C1 segment of cervical spinal cord (tissue), 14 donors: ENCODE data around the gene PROSER2.
A peak's percentile ranks its signal among the peaks of the same experiment; 100 is the strongest.

Experiments
- DNase-seq, 14 donors: peaks; one replicate each; lab custom pipeline; 2025; lab: John Stamatoyannopoulos, UW

Gene PROSER2

DNA sequence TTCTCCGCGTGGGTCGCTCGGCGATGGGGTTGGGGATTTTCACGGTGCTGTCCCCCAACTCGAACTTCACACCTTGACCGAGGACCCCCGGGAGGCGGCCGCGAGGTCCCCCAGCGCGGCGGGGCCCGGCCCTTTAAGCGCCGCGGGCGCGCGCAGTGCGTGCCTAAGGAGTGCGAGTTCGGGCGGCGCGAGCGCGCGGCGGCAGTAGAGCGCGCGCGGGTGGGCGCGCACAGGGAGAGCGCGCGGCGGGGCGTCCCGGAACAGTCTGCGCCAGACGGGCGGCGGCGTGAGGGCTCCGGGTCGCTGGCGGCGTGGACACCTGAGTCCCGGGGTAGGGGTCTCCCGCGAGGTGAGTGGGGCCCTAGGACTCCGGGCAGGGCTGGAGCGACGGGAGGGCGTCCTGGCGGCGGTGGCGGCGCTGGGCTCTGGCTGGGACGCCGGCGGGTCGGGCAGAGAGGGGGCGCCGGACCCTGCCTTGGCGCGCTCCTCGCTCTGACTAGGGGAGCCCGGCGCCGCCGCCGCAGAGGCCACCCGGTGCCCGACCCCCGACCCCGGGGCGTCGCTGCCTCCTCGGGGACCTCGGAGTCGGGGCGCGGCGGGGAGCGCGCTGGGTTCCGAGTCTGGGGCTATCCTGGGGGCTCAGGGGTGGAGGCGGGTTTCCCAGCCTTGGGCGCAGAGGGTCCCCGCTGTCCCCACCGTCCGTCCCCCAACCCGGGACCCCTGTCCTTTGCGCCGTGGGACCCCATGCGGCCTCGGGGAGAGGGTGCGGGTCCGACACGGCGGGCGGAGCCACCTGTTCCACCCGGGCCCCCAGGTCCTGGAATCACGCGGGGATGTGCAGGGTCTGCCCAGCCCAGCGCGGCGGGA, at the start of gene PROSER2:
TSS of gene PROSER2 (plus strand) at position 235 of the 867 bp plus-strand sequence. CDS start 28,722 bp downstream, outside the sequence.
- no peak for DNase-seq

DNA sequence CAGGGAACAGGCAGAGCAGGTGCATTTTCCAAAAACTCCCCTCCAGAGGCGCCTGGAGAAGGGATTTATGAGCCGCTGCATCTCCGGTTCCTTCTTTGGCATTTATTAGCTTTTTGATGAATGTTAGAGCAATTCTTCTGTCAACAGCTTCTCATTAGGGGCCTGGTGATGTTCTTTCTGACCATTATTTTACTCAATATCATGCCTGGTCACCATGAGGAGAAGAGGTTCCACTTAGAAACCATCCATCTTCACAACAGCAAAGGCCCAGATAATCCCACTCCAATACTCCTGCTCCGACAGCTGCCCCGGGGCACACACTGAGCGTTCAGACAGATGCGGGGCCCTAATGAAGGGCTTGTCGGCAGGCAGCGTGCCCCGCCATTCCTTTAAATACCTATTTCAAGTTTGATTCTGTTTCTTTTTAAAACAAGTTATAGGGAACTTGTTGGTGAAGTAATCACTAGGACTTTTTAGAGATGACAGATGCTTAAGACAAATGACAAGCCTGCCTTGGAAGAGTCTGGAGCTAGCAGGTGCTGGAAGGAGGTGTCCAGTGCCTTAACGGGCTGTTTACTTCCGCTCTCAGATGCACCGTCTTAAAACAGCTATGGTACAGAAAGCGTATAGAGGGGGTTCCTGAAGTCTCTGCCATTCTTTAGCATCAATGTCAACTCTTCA, 49.3 kb upstream of the PROSER2 start:
- DNase-seq = no peak

DNA sequence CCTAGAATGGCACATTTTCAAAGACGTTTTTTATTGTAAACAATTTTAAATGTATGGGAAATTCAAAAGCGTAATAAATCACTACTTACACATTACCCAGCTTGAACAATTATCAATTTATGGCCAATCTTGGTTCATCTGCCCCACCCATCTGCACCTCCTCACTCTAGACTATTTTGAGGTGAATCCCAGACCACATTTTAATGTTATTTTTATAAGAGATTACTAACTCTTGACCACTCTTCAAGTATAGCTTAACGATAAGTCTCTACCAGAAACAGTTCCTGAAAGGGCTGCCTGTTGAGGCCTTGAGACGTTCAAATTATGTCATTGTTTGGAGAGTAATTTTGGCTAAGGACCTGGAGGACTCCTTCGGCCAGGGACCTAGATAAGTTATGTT, 47.7 kb upstream of the PROSER2 start:
- no peak for DNase-seq

GRCh38 chr10:11776080-11776479, 47.1 kb upstream of the PROSER2 start:
- DNase-seq = no peak

- no peak for DNase-seq
Observed at GRCh38 chr10:11781114-11781513, 42.0 kb upstream of the PROSER2 start.

- DNase-seq = peak in 1 of 14 donors; percentile 2
Observed at GRCh38 chr10:11782793-11783557, 40.2 kb upstream of the PROSER2 start.

DNA sequence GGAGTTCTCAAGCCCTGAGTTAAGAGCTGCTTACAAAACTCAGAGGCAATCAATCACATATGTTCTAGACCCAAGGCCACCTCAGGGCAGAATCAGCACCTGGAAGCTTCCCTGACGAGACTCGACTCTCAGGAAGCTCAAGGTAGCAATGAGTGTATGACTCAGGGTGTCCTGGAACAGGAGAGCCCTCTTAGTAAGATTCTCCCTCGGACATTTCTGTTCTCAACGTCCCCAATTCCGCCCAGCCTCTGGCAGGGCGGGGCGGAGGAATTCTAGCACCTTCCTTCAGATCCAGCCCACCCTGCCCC, 39.6 kb upstream of the PROSER2 start:
- no peak for DNase-seq

GRCh38 chr10:11787374-11787773, 35.8 kb upstream of the PROSER2 start:
- DNase-seq = no peak

GRCh38 chr10:11787846-11788245, 35.3 kb upstream of the PROSER2 start:
- DNase-seq = no peak

DNA sequence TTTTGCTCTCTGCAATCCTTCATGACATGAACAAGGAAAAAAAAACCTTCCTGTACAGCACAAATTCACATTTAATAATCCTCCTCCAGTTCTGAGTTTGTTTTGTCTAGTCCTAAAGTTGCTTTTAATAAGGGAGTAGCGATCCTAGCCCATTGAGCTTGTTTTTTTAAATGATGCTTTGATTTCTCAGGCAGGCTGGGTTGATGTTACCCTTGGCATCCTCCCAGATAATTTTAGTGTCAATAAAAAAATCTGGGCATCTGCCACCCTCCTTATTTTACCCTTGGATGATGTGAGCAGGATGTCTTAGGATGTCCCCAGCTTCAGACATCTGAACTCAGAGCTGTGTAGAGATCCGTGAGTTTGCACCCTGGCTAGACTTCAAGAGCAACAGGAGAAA, 33.9 kb upstream of the PROSER2 start:
- DNase-seq = no peak

DNA sequence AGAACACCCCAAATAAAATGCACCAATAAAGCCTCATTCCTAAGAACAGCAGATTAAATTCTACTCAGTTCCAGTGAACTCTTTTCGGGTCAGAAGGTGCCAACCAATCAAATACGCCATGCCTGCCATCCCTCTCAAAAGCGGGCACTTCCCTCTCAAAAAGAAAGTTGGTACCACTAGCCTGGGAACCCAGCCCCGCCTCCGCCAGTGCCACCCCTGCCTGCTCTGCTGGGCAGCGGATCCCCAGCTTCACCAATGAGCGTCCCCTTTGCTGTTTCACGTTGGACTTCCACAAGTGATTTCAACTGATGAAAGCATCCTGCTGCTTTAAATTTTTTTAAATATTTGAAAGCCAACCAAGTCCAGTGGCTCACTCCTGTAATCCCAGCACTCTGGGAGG, 33.2 kb upstream of the PROSER2 start:
- no peak for DNase-seq

GRCh38 chr10:11793762-11794479, 29.2 kb upstream of the PROSER2 start:
- no peak for DNase-seq

DNA sequence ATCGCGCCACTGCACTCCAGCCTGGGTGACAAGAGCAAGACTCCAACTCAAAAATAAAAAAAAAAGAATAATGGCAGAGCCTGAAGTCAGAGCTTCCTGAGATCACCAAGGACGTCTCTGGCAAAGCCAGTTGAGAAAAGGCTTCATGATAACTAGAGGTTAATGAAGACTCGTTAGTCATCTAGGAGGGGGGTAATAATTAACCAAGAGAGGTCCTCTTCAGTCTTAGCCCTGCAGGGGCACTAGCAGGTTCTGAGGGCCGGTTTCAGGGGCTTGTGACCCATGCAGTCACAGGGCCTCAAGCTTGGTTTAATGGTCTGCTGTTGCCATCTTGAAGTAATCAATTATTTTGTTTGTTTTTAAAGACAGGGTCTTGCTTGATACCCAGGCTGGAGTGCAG, 28.6 kb upstream of the PROSER2 start:
- DNase-seq = no peak

DNA sequence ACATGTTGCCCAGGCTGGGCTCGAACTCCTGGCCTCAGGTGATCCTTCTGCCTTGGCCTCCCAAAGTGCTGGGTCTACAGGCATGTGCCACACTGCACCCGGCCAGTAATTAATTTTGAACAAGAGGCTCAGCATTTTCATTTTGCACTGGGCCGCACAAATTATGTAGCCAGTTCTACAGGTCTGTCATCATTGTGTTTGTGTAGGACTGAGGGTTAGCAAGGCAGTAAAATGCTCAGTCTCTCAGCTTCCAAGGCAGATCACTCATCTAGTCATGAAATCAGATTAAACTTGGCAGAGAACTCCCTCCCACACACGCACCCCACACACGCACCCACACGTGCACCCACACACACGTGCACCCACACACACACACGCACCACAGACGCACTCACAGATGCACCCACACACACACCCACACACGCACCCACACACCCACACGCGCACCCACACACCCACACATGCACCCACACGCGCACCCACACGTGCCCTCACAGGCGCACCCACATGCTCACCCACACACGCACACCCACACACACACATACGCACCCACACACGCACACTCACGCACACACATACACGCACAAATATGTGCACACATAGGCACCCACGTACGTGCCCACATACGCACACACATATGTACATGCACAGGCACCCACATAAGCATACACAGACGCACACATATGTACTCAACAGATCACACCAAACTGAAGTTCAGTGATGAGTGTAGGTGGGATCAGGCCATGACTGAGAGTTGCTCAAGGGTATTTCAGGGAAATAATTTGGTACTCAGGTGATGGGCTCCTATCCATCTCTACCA, 27.8 kb upstream of the PROSER2 start:
- DNase-seq = no peak

- DNase-seq = no peak
Observed at GRCh38 chr10:11796474-11796873, 26.7 kb upstream of the PROSER2 start.

DNA sequence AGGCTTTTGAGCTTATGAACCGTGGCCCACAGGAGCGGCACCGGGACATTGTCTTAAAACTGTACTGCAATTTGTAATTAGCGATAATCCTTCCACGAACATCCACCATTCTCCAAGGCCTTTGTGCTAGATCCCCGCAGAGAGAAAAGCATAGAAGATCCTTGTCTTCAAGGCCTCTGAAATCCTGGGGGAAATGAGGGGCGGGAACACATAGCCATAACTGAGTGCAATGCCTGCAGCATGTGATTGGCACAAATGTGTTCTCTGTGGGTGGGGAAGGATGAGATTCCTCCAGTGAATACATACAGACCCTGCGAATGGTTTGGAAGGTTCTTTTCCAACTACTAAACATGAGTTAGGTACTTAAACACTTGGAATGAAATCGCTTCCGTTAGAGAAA, 25.9 kb upstream of the PROSER2 start:
- DNase-seq = no peak

DNA sequence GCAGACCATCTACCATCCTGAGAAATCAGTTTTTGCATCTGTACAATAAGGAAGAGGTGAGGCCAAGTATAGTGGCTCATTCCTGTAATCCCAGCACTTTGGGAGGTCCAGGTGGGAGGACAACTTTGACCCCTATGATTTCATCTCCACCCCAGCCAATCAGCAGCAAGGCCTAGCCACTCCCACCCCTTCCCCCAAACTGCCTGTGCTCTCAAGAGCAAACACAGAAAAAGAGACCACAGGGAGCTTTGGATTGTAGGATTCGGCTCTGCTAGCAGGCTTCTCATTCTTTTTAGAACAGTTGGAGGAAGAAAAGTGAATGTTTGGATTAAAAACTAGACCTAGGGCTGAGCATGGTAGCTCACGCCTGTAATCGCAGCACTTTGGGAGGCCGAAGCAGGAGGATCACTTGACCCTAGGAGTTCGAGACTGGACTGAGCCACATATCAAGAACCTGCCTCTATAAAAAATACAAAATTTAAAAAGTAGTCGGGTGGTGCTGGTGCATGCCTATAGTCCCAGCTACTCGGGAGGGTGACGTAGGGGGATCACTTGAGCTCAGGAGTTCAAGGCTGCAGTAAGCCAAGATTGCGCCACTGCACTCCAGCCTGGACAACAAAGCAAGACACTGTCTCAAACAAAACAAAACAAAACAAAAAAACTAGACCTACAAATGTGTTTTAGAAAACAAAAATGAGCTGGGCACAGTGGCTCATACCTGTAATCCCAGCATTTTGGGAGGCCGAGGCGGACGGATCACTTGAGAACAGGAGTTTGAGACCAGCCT, 25.1 kb upstream of the PROSER2 start:
- DNase-seq = no peak

DNA sequence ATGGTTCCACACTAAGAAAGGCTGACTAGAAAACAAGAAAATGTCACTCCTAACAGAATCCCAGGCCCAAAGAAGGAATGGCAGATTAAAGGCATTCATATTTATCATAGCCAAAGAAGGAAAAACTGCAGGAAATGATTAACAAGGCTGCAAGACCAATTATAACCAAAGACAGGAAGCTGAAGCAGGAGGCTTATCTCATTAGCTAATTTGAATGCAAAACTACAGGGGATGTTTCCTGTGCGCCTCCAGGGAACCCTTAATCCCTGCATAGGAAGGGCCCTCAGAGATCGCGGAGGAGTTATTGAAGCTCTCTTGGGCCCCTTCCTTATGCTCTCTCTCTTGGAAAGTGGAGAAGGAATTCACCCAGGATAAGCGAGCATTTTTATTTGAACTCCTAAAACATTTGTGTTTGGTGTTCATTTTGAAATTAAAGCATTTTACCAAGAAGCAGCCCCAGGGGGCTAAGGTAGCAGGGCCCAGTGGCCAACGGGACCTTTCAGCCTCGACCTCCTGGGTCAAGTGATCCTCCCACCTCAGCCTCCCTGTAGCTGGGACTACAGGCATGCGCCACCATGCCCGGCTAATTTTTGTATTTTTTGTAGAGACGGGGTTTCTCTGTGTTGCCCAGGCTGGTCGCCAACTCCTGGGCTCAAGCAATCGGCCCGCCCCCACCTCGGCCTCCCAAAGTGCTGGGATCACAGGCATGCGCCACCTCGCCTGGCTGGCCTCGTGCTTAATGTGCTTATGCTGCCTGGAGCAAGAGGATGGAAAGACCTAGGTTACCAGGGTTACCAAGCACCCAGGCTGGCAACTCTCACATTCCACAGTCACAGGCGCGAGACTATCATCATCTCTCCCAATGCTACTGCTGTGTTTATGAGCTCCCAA, 24.1 kb upstream of the PROSER2 start:
- no peak for DNase-seq

DNA sequence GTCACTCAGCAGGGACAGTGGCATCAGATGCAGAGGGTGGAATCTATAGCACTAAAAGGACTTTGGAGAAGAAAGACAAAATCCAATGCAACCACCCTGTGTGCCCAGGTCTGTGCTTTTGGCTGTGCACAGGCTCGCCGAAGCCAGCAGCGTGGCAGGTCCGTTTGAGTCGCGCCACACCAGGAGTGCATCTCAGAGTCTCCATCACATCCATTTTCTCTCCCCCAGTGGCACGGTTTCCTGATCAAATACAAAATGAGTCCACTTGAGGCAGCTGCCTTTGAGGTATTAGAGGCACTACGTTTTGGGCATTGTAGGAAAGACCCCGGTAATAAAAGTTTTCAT, 23.4 kb upstream of the PROSER2 start:
- DNase-seq = no peak
